Measurements from ENCODE around the gene AKAP17A. TPM values are rescaled to one million over a fixed set of nuclear protein-coding genes. Genes with fewer than 3 reads are reported as not detected.

AKAP17A gene
- total RNA-seq, 8 experiments from 2014 or later = 23.9 to 39.5 (median 28.0) TPM

GRCh38 chrX:1591863-1592469 lies 562 bp downstream of the AKAP17A start:
- Histone ChIP-seq H3K4me1 (replicated peaks in 1 of 2) (peaks cover 0 to 7% of the 10 kb centered on the region in 2 donors), H3K27ac (peak overlapping the region; percentile 59 to 92), H3K4me3 (peak overlapping the region; percentile 45 to 95 (median 60))
- in situ Hi-C loops (cut with MboI; ENCODE audit: low pct_unique_long_range_greater_than_20kb in 2 of 9, low sequenced_read_pairs in 9 of 9, unreplicated experiment in 9 of 9) = loop anchor here in 1 of 9 experiments (25.0 kb wide), 1 partner anchor 130 kb away; the partner anchor contains the start of gene ASMTL
- 0% methylated on average over 5 of the region's 35 CpGs; no CpG with 5 or more reads in 9 of the 10 experiments for WGBS, 10 experiments
- peak; percentile 12 to 39 (median 34) for ATAC-seq (replicated peaks in 6 of 8)

GRCh38 chrX:1592470-1593142 lies 1.2 kb downstream of the AKAP17A start:
- peak overlapping the region; percentile 45 to 95 (median 60) for H3K4me3 ChIP-seq
- WGBS, 10 experiments = 0 to 16% (median 10%) methylated on average over 2 to 12 of the region's 28 CpGs; no CpG with 5 or more reads in 5 of the 10 experiments
- peaks cover 0 to 7% of the 10 kb centered on the region in 2 donors for H3K4me1 ChIP-seq (replicated peaks in 1 of 2)
- in situ Hi-C loops (cut with MboI; ENCODE audit: low pct_unique_long_range_greater_than_20kb in 2 of 9, low sequenced_read_pairs in 9 of 9, unreplicated experiment in 9 of 9) = loop anchor here in 1 of 9 experiments (25.0 kb wide), 1 partner anchor 130 kb away; the partner anchor contains the start of gene ASMTL
- peak overlapping the region in 1 of 2 donors; percentile 92 for H3K27ac ChIP-seq
- peak in 3 of 8 experiments; percentile 5 to 37 (median 34) for ATAC-seq (replicated peaks in 6 of 8)

- H3K4me3 ChIP-seq = peak overlapping the region in 4 of 5 donors; percentile 59 to 95 (median 74)
These were observed 2.2 kb downstream of the AKAP17A start for GRCh38 chrX:1593286-1594271.

GRCh38 chrX:1595711-1596060 lies 4.3 kb downstream of the AKAP17A start:
- 89 to 100% (median 100%) methylated on average over 1 to 11 of the region's 17 CpGs; no CpG with 5 or more reads in 5 of the 10 experiments for WGBS, 10 experiments
- Histone ChIP-seq H3K27ac (no peak overlapping the region), H3K4me1 (replicated peaks in 1 of 2) (peaks cover 0 to 7% of the 10 kb centered on the region in 2 donors), H3K4me3 (no peak overlapping the region)
- in situ Hi-C loops (cut with MboI; ENCODE audit: low pct_unique_long_range_greater_than_20kb in 2 of 9, low sequenced_read_pairs in 9 of 9, unreplicated experiment in 9 of 9) = loop anchor here in 1 of 9 experiments (25.0 kb wide), 1 partner anchor 133 kb away; the partner anchor contains the start of gene ASMTL
- no peak for ATAC-seq (replicated peaks in 6 of 8)

More at GRCh38 chrX:1593286-1594271, 2.2 kb downstream of the AKAP17A start:
- WGBS, 10 experiments = 62 to 96% (median 95%) methylated on average over 4 to 23 of the region's 60 CpGs; no CpG with 5 or more reads in 4 of the 10 experiments
- H3K27ac ChIP-seq = no peak overlapping the region
- peaks cover 0 to 7% of the 10 kb centered on the region in 2 donors for H3K4me1 ChIP-seq (replicated peaks in 1 of 2)
- no peak for ATAC-seq (replicated peaks in 6 of 8)
- in situ Hi-C loops (cut with MboI; ENCODE audit: low pct_unique_long_range_greater_than_20kb in 2 of 9, low sequenced_read_pairs in 9 of 9, unreplicated experiment in 9 of 9) = loop anchor here in 1 of 9 experiments (25.0 kb wide), 1 partner anchor 131 kb away; the partner anchor contains the start of gene ASMTL

- in situ Hi-C loops (cut with MboI; ENCODE audit: low pct_unique_long_range_greater_than_20kb in 2 of 9, low sequenced_read_pairs in 9 of 9, unreplicated experiment in 9 of 9) = loop anchor here in 1 of 9 experiments (25.0 kb wide), 1 partner anchor 135 kb away; the partner anchor contains the start of gene ASMTL
- Histone ChIP-seq H3K4me3 (no peak overlapping the region), H3K4me1 (replicated peaks in 1 of 2) (peaks cover 0 to 7% of the 10 kb centered on the region in 2 donors), H3K27ac (no peak overlapping the region)
- no peak for ATAC-seq (replicated peaks in 6 of 8)
- WGBS, 10 experiments = 80% methylated on average over 1 to 3 of the region's 30 CpGs; no CpG with 5 or more reads in 8 of the 10 experiments
These were observed 5.4 kb downstream of the AKAP17A start for GRCh38 chrX:1596676-1597344.

- no peak overlapping the region for H3K27ac ChIP-seq
- WGBS, 10 experiments = 80 to 100% (median 95%) methylated on average over 1 to 2 of the region's 25 CpGs; no CpG with 5 or more reads in 6 of the 10 experiments
- ATAC-seq (replicated peaks in 6 of 8) = peak in 3 of 8 experiments; percentile 3 to 8 (median 4)
- in situ Hi-C loops (cut with MboI; ENCODE audit: low pct_unique_long_range_greater_than_20kb in 2 of 9, low sequenced_read_pairs in 9 of 9, unreplicated experiment in 9 of 9) = loop anchor here in 1 of 9 experiments (25.0 kb wide), 1 partner anchor 135 kb away; the partner anchor contains the start of gene ASMTL
- no peak overlapping the region for H3K4me3 ChIP-seq
- H3K4me1 ChIP-seq (replicated peaks in 1 of 2) = peaks cover 0 to 6% of the 10 kb centered on the region in 2 donors
These were observed 6.1 kb downstream of the AKAP17A start for GRCh38 chrX:1597345-1598020.

GRCh38 chrX:1598021-1598875 lies 6.8 kb downstream of the AKAP17A start:
- ATAC-seq (replicated peaks in 6 of 8) = peak in 7 of 8 experiments; percentile 4 to 97 (median 16)
- in situ Hi-C loops (cut with MboI; ENCODE audit: low pct_unique_long_range_greater_than_20kb in 2 of 9, low sequenced_read_pairs in 9 of 9, unreplicated experiment in 9 of 9) = loop anchor here in 1 of 9 experiments (25.0 kb wide), 1 partner anchor 136 kb away; the partner anchor contains the start of gene ASMTL
- WGBS, 10 experiments = 50 to 97% (median 80%) methylated on average over 1 to 12 of the region's 50 CpGs; no CpG with 5 or more reads in 3 of the 10 experiments
- no peak overlapping the region for H3K4me3 ChIP-seq
- H3K27ac ChIP-seq = no peak overlapping the region
- no peaks in the 10 kb centered on the region for H3K4me1 ChIP-seq (replicated peaks in 1 of 2)

- in situ Hi-C loops (cut with MboI; ENCODE audit: low pct_unique_long_range_greater_than_20kb in 2 of 9, low sequenced_read_pairs in 9 of 9, unreplicated experiment in 9 of 9) = loop anchor here in 1 of 9 experiments (25.0 kb wide), 1 partner anchor 137 kb away; the partner anchor contains the start of gene ASMTL
- Histone ChIP-seq H3K4me1 (replicated peaks in 1 of 2) (no peaks in the 10 kb centered on the region), H3K27ac (no peak overlapping the region), H3K4me3 (no peak overlapping the region)
- ATAC-seq (replicated peaks in 6 of 8) = peak in 2 of 8 experiments; percentile 8 to 13
- 90 to 100% (median 92%) methylated on average over 5 to 25 of the region's 57 CpGs; no CpG with 5 or more reads in 4 of the 10 experiments for WGBS, 10 experiments
These were observed 7.7 kb downstream of the AKAP17A start for GRCh38 chrX:1598876-1599790.

- in situ Hi-C loops (cut with MboI; ENCODE audit: low pct_unique_long_range_greater_than_20kb in 2 of 9, low sequenced_read_pairs in 9 of 9, unreplicated experiment in 9 of 9) = loop anchor here in 1 of 9 experiments (25.0 kb wide), 1 partner anchor 138 kb away; the partner anchor contains the start of gene ASMTL
- peak in 4 of 8 experiments; percentile 21 to 30 (median 24) for ATAC-seq (replicated peaks in 6 of 8)
These were observed 8.5 kb downstream of the AKAP17A start for GRCh38 chrX:1599791-1600405.

More at GRCh38 chrX:1599791-1600405, 8.5 kb downstream of the AKAP17A start:
- H3K4me3 ChIP-seq = no peak overlapping the region
- H3K4me1 ChIP-seq (replicated peaks in 1 of 2) = no peaks in the 10 kb centered on the region
- H3K27ac ChIP-seq = no peak overlapping the region
- 91 to 97% (median 95%) methylated on average over 3 to 12 of the region's 36 CpGs; no CpG with 5 or more reads in 6 of the 10 experiments for WGBS, 10 experiments

Data from motor neuron (in vitro differentiated cells).